ENCODE results near the gene WNT9A.
"Not testable (repeated sequence)": the region's sequence is repeated elsewhere in the genome, so short reads cannot be mapped to it uniquely, and the experiment has no call there.

Gene WNT9A, protein sequence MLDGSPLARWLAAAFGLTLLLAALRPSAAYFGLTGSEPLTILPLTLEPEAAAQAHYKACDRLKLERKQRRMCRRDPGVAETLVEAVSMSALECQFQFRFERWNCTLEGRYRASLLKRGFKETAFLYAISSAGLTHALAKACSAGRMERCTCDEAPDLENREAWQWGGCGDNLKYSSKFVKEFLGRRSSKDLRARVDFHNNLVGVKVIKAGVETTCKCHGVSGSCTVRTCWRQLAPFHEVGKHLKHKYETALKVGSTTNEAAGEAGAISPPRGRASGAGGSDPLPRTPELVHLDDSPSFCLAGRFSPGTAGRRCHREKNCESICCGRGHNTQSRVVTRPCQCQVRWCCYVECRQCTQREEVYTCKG

DNA sequence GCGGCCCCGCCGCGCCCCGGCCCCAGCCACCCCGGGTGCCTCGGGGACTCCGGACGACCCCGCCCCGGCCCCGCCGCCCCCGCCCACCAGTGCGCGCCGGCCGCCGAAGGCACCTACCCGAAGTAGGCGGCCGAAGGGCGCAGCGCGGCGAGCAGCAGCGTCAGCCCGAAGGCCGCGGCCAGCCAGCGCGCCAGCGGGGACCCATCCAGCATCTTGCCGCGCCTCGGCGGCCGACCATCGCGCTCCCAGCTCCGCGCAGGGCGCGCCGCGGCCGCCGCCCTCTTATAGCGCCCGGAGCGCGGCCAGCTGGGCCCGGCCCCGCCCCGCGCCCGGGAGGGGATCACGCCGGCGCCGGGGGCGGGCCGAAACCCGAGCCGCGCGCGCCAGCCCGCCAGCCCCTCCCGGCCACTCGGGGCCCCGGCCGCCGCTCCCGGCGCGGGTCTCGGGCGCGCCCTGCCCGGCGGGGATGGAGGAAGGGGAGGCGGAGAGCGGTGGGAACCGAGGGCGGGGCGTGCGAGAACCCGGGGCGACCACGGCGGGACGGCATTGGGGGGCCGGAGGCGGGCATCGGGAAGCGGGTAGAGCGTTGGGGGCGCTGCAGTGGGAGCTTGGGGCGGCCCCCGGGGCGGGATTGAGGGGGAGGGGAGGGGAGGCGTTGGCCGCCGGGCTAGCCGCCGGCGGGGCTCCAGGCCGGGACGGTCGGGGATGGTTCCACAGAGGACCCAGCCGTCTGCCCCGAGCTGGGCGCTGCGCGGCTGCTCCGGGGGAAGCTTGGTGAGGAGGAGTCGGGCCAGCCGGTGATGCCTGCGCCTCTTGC, at the start of gene WNT9A:
Gene WNT9A (minus strand): TSS at position 257 of the 817 bp plus-strand sequence. CDS start 45 bp downstream, at position 212.
- ATAC-seq (peak; percentile 31), DNase-seq (peak in 1 of 2 donors; percentile 10)
- no peak within 1 kb of the TSS for H3K27ac Mint-ChIP-seq
- peaks cover 52% of the 10 kb centered on the region for H3K27me3 Mint-ChIP-seq
- peak within 1 kb of the TSS; percentile 66 to 71 for H3K4me3 Mint-ChIP-seq
- H3K4me1 Mint-ChIP-seq, result peaks cover 16% of the 10 kb centered on the region
- no peaks in the 10 kb centered on the region for H3K9me3 Mint-ChIP-seq

DNA sequence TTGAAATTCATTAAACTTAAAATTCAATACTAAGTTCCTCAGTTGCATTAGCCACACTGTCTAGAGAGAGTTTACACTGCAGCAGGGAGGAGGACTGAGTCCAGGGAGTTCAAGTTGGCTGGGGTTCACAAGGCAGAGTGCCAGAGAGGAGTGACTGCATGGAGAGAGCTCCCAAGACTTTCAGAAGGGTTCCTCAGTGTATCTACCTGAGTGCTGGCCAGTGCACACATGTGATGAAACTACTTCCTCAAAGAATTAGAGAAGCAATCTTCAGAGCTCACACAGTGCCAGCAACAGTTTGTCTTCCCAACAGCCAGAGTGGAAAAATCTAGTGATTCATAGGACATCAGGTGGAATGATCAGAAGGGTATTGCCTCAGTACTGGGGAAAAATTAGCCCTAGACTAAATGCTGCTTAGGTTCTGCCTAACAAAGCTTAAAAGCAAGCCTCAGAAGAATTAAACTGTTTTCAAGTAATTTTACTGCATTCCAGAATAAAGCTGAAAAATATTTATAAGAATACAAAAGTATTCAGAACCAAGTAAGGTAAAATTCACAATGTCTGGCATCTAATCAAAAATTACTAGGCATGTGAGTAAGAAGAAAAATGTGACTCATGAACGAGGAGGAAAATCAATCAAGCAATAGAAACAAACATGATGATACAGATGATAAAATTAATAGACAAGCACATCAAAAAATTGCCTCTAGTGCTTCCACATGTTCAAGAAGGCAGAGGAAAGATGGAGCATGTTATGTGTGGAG, 48.6 kb upstream of the WNT9A start:
- Mint-ChIP-seq H3K4me1 (no peaks in the 10 kb centered on the region), H3K4me3 (no peak overlapping the region), H3K27ac (no peak overlapping the region), H3K9me3 (peaks cover 29 to 34% of the 10 kb centered on the region in 2 donors), H3K27me3 (peaks cover 35% of the 10 kb centered on the region)
- ATAC-seq, result no peak
- no peak for DNase-seq

DNA sequence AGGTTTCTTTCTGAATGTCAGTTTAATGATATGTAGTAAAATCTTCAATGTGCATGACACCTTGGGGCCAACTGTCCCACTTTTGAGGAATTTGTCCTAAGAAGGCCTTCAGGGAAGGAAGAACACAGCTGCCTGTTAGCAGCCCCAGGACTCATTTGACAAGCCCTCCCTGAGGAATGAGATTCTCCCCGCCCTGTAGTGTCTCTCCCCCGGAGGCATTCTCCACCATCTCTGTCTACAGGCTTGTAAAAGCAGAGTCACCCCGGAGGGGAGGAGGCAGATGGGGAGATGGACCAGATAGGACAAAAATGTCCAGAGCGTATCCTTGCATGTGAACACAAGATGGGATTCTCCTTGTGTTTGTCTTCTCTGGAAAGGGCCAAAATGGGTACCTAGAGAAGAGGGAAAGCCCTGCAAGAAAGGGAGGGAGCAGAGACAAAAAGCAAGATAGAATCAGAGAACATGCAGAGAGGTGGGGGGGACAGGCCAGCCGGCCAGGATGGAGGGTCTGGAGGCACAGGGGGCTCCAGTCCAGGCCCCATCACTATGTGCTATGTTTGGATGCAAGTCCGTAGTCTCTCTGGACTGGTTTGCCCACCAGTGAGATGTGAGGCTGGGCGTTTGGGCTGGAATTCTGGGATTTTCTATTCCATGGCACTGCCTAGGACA, 47.0 kb upstream of the WNT9A start:
- DNase-seq (no peak), ATAC-seq (no peak)
- H3K4me1 Mint-ChIP-seq, result no peaks in the 10 kb centered on the region
- peak overlapping the region in 1 of 2 donors; percentile 4 for H3K27ac Mint-ChIP-seq
- H3K9me3 Mint-ChIP-seq, result peaks cover 29 to 34% of the 10 kb centered on the region in 2 donors
- H3K27me3 Mint-ChIP-seq, result peaks cover 33% of the 10 kb centered on the region
- H3K4me3 Mint-ChIP-seq, result no peak overlapping the region

DNA sequence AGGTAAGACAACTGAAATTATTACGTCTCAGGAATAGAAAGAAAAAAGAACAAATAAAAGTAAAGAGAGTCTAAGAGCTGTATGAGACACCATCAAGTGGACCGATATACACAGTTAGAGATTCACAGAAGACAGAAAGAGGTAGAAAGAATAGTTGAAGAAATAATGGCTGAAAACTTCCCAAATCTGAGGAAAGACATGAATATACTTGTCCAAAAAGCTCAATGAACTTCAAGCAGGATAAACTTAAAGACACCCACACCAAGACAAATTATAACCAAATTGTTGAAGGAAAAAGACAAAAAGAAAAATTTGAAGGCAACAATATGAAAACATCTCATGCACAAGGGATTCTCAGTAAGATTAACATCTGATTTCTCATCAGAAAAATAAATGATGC, 39.4 kb upstream of the WNT9A start:
- peaks cover 43% of the 10 kb centered on the region for H3K27me3 Mint-ChIP-seq
- peaks cover 8 to 13% of the 10 kb centered on the region in 2 donors for H3K9me3 Mint-ChIP-seq
- no peak overlapping the region for H3K4me3 Mint-ChIP-seq
- DNase-seq (no peak), ATAC-seq (no peak)
- H3K27ac Mint-ChIP-seq, result no peak overlapping the region
- H3K4me1 Mint-ChIP-seq, result no peaks in the 10 kb centered on the region

DNA sequence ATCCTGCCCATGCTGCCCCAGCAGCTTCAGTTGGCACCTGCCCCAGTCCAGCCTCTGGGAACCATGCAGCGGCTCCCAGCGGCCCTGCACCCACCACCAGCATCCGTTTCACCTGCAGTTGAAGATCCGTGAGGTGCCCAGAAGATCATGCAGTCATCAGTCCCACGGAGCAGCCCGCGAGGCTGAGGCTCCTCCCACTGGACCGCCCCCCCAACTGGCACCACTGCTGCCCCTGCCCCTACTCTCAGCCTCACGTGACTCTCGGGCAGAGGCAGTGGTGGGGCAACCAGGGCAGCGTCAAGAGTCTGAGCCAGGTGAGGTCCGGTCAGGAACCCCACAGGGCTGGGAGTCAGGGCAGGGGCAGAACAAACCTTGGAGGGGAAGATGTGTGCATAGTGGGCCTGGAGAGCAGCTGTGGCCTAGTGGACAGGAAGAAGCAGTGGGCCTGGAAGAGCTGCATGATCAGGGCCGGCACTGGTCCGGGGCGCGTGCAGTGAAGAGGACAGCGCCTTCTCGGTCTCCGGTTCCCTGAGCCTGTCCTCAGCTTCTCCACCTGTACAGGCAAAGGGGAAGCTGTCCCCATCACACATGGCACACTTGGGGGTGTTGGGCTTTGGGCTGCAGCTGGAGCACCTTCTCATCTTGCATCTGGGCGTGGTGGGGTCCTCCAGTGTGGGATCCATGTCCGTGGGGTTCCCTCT, 28.0 kb upstream of the WNT9A start:
- not testable (repeated sequence) for H3K9me3 Mint-ChIP-seq, H3K4me1 Mint-ChIP-seq, DNase-seq, ATAC-seq, H3K4me3 Mint-ChIP-seq, H3K27ac Mint-ChIP-seq, H3K27me3 Mint-ChIP-seq

DNA sequence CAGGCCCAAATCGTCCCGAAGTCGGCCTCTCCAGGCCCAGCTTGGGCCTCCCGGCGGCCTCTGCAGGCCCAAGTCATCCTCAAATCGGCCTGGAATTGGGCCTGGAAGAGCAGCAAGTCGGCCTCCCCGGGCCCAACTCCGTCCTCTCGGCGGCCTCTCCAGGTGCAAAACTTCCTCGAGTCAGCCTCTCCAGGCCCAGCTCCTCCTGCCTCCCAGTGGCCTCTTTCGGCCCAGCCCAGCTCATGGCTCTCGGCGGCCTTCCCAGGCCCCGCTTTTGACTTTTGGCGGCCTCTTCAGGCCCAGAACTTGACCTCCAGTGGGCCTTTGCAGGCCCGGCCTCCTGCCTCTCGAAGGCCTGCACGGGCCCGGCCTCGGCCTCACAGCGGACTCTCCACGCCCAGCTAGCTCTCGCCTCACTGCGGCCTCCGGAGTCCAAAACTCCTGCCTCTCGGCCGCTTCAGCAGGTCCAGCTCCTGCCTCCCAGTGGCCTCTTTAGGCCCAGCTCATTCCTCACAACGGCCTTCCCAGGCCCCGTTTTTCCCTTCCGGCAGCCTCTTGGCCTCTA, 26.1 kb upstream of the WNT9A start:
- not testable (repeated sequence) for H3K9me3 Mint-ChIP-seq, ATAC-seq, DNase-seq, H3K27ac Mint-ChIP-seq, H3K27me3 Mint-ChIP-seq, H3K4me1 Mint-ChIP-seq, H3K4me3 Mint-ChIP-seq

DNA sequence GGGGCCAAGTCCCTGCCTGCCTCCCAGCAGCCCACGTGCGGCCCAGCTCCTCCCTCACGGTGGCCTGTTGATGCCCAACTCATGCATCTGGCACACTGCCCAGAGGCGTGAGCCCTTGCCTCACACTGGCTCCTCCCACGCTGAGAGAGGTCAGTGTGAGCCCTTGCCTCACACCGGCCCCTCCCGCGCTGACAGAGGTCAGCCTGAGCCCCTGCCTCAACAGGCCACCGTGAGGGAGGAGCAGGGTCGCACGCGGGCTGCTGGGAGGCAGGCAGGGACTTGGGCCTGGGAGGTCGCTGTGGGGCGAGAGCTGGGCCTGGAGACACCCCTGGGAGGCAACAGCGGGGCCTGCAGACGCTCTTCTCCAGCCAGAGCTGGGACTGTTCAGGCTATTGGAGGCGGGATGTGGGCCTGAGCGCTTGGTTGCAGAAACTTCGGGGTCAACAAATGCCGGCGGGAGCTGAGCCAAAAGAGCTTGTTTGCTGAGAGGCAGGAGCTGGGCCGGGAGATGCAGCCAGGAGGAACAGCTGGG, 25.2 kb upstream of the WNT9A start:
- H3K9me3 Mint-ChIP-seq, H3K27me3 Mint-ChIP-seq, H3K27ac Mint-ChIP-seq, DNase-seq, H3K4me1 Mint-ChIP-seq, H3K4me3 Mint-ChIP-seq, ATAC-seq: not testable (repeated sequence)

DNA sequence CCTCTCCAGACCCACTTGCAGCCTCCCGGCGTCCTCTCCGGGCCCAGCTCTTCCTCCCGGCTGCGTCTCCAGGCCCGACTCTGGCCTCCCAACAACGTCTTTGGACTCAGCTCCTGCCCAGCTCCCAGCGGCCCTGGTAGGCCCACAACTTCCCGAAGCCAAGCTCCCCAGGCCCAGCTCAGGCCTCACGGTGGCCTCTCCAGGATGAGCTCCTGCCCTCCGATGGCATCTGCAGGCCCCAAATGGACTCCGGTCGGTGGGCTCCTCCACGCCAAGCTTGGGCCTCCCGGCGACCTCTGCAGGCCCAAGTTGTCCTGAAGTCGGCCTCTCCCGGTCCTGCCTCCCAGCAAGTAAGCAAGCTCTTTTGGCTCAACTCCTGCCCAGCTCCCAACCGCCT, 24.5 kb upstream of the WNT9A start:
- not testable (repeated sequence) for H3K4me3 Mint-ChIP-seq, H3K27ac Mint-ChIP-seq, H3K4me1 Mint-ChIP-seq, H3K9me3 Mint-ChIP-seq, H3K27me3 Mint-ChIP-seq, ATAC-seq, DNase-seq

DNA sequence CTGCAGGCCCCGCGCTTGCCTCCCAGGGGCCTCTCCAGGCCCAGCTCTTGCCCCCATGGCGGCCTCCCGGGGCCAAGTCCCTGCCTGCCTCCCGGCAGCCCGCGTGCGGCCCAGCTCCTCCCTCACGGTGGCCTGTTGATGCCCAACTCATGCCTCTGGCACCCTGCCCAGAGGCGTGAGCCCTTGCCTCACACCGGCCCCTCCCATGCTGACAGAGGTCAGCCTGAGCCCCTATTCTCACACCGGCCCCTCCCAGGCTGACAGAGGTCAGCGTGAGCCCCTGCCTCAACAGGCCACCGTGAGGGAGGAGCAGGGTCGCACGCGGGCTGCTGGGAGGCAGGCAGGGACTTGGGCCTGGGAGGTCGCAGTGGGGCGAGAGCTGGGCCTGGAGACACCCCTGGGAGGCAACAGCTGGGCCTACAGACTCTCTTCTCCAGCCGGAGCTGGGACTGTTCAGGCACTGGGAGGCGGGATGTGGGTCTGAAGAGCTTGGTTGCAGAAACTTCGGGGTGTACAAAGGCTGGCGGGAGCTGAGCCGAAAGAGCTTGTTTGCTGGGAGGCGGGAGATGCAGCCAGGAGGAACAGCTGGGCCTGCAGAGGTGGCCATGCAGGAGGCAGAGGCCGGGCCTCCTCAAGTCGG, 24.0 kb upstream of the WNT9A start:
- not testable (repeated sequence) for H3K4me1 Mint-ChIP-seq, ATAC-seq, H3K27ac Mint-ChIP-seq, DNase-seq, H3K4me3 Mint-ChIP-seq, H3K27me3 Mint-ChIP-seq, H3K9me3 Mint-ChIP-seq

DNA sequence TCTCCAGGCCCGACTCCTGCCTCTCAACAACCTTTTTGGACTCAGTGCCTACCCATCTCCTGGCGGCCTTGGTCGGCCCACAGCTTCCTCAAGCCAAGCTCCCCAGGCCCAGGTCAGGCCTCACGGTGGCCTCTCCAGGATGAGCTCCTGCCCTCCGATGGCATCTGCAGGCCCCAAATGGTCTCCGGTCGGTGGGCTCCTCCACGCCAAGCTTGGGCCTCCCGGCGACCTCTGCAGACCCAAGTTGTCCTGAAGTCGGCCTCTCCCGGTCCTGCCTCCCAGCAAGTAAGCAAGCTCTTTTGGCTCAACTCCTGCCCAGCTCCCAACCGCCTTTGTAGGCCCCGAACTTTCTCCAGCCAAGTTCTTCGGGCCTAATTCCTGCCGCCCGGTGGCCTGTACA, 23.5 kb upstream of the WNT9A start:
- H3K27ac Mint-ChIP-seq, H3K9me3 Mint-ChIP-seq, ATAC-seq, H3K4me3 Mint-ChIP-seq, DNase-seq, H3K4me1 Mint-ChIP-seq, H3K27me3 Mint-ChIP-seq: not testable (repeated sequence)

DNA sequence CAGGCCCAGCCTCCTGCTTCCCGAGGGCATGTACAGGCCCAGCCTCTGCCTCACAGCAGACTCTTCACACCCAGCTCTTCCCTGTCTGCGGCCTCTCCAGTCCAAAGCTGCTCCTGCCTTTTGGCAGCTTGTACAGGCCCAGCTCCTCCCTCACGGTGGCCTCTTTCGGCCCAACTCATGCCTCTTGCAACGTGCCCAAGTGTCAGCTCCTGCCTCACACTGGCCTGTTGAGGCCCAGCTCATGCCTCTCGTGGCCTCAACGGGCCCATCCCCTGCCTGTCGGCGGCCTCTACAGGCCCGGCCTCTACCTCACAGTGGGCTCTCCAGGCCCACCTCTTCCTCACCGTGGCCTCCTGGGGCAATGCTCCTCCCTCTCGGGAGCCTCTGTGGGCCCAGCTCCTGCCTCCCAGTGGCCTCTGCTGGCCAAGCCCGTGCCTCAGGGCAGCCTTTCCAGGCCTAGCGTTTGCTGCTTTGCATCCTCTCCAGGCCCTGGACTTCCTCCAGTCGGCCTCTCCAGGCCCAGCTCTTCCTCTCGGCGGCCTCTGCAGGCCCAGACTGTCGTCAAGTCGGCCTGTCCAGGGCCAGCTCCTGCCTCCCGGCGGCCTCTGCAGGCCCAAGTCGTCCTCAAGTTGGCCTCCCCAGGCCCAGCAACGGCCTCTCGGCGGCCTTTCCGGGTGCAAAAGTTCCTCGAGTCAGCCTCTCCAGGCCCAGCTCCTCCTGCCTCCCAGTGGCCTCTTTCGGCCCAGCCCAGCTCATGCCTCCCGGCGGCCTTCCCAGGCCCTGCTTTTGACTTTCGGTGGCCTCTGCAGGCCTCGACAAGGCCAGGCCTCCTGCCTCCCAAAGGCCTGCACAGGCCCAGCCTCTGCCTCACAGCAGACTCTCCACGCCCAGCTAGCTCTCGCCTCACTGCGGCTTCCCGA, 22.6 kb upstream of the WNT9A start:
- not testable (repeated sequence) for H3K27ac Mint-ChIP-seq, H3K9me3 Mint-ChIP-seq, H3K27me3 Mint-ChIP-seq, ATAC-seq, H3K4me3 Mint-ChIP-seq, DNase-seq, H3K4me1 Mint-ChIP-seq

DNA sequence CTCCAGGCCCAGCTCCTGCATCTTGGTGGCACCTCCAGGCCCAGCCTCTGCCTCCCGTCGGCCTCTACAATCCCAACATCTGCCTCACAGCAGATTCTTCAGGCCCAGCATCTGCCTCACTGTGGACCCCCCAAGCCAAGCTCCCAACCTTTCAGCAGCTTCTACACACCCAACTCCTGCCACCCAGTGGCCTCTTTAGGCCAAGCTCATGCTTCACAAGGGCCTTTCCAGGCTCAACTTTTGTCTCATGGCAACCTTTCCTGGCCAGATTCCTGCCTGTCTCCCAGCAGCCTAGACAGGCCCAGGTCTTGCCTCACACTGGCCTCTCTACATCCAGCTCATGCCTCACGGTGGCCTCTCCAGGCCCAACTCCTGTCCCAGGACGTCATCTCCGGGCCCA, 20.1 kb upstream of the WNT9A start:
- ATAC-seq, H3K4me3 Mint-ChIP-seq, H3K4me1 Mint-ChIP-seq, H3K9me3 Mint-ChIP-seq, H3K27me3 Mint-ChIP-seq: not testable (repeated sequence)
- H3K27ac Mint-ChIP-seq, result peak overlapping the region; percentile 55 to 79
- peak in 1 of 2 donors; percentile 11 for DNase-seq

DNA sequence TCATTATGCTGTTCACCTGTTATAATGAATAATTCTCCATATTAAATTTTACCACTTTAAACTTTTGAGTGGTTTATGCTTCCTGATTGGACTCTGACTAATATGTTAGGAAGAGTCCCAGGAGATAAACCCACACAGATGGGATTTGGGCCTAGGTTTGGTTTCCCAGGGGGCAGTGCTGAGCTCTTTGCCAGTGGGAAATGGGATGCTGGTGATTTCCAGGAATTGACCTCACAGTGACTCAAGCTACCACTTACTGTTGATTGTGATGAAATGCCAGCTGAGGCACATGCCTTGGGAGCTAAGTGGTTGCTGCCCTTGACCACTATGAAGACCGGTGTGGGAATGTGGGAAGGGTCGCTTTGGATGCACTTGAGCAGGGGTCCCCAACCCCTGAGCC, 19.0 kb upstream of the WNT9A start:
- H3K4me1 Mint-ChIP-seq, ATAC-seq, DNase-seq, H3K4me3 Mint-ChIP-seq, H3K27ac Mint-ChIP-seq, H3K27me3 Mint-ChIP-seq, H3K9me3 Mint-ChIP-seq: not testable (repeated sequence)

Data from stimulated activated naive CD8-positive, alpha-beta T cell treated with anti-CD3 and anti-CD28 coated beads, Interleukin-15, amount 100 ng/mL, for 72 hours (primary cell).